Spleen (tissue), 11 donors: ENCODE measurements around the gene CRYGN. TPM values are rescaled to one million over a fixed set of nuclear protein-coding genes. Genes with fewer than 3 reads are reported as not detected.

Experiments
- DNase-seq: peaks from one replicate; pipeline ENCODE4 v3.0.0-alpha.2; 2020
- H3K27ac ChIP-seq, 8 donors: fragments of 200-600 bp; sonication (generic) in 7 of 8; 1 replicate in 4 of 8; 2 replicates in 4 of 8; pipeline versions ENCODE4 v1.5.0 to v1.8.0; 2016 to 2021; ENCODE audit warnings: inconsistent platforms in 4 of 8, mild to moderate bottlenecking in 4 of 8, moderate library complexity in 1 of 8
- H3K27me3 ChIP-seq, 7 donors: fragments of 200-600 bp; sonication (generic) in 6 of 7; replicated peaks in 1 of 7; 1 replicate in 4 of 7; 2 replicates in 3 of 7; pipeline versions ENCODE4 v1.5.0 to v1.8.0; 2016 to 2021; ENCODE audit warnings: inconsistent platforms in 3 of 7, mild to moderate bottlenecking in 1 of 7
- H3K36me3 ChIP-seq, 6 donors: fragments of 200-600 bp; sonication (generic) in 5 of 6; 1 replicate in 4 of 6; 2 replicates in 2 of 6; pipeline versions ENCODE4 v1.5.0 to v1.8.0; 2016 to 2021; ENCODE audit warnings: inconsistent platforms in 2 of 6
- H3K4me1 ChIP-seq, 6 donors: fragments of 200-600 bp; sonication (generic) in 5 of 6; 1 replicate in 3 of 6; 2 replicates in 3 of 6; pipeline versions ENCODE4 v1.5.0 to v1.8.0; 2016 to 2021; ENCODE audit warnings: inconsistent platforms in 3 of 6
- H3K4me3 ChIP-seq, 8 donors: fragments of 200-600 bp; sonication (generic) in 7 of 8; 1 replicate in 4 of 8; 2 replicates in 4 of 8; pipeline versions ENCODE4 v1.5.0 to v1.8.0; 2016 to 2021; ENCODE audit warnings: inconsistent platforms in 4 of 8, mild to moderate bottlenecking in 4 of 8, moderate library complexity in 2 of 8
- H3K9me3 ChIP-seq, 8 donors: fragments of 200-600 bp; sonication (generic) in 7 of 8; 1 replicate in 4 of 8; 2 replicates in 4 of 8; pipeline versions ENCODE4 v1.5.0 to v1.8.0; 2016 to 2021; ENCODE audit warnings: inconsistent platforms in 4 of 8
- POLR2A ChIP-seq, 3 donors: fragments of 450-650 bp; IDR thresholded peaks; one replicate each; pipeline ENCODE4 v1.5.1; 2017; ENCODE audit warnings: antibody characterized with exemption in 3 of 3, mild to moderate bottlenecking in 1 of 3
- POLR2AphosphoS5 ChIP-seq, 3 donors: sonication (generic); formaldehyde crosslinking; IDR thresholded peaks; one replicate each; pipeline ENCODE4 v1.5.1; 2017; ENCODE audit warnings: antibody characterized with exemption in 3 of 3
- WGBS, 5 donors: extraction: QIAGEN DNeasy Blood & Tissue Kit in 3 of 5; methylation state at CpG; one replicate each; pipeline versions ENCODE4 v1.1.5 to v1.1.7; 2013 to 2018; 5-methylcytosine and 5-hydroxymethylcytosine counted together
- intact Hi-C: fragments of 100-400 bp; cut with DNase I; formaldehyde crosslinking; loops from one replicate; pipeline ENCODE4 v1.15.0; 2023; ENCODE audit warnings: low total_unique reads
- polyA plus RNA-seq, 3 donors: library from polyadenylated mRNA; stranded (reverse); fragments of 200-250 nt; gene quantifications; one replicate each; pipeline ENCODE4 v1.2.1, GENCODE V29; 2013
- total RNA-seq, 7 donors: library from RNA; depleted of rRNA in 3 of 7; stranded (reverse); fragments of >200 nt in 3 of 7; fragmentation: NEBNext Ultra II Directional in 4 of 7; extraction: Animal tissue kit (Norgen Biotek cat#: 25700) in 4 of 7; gene quantifications; one replicate each; pipeline versions ENCODE4 v1.1.0 to v1.2.1, GENCODE V29; 2016 to 2021
- TF ChIP-seq, protein P1 (sequence below), 11 experiments: fragments of 200-600 bp in 7 of 11; fragments of 450-650 bp in 4 of 11; sonication (generic) in 4 of 11; IDR thresholded peaks in 8 of 11; conservative IDR thresholded peaks in 3 of 11; 1 replicate in 7 of 11; 2 replicates in 4 of 11; pipeline versions ENCODE4 v1.4.0 to v1.8.0; 2016 to 2021; ENCODE audit warnings: antibody characterized with exemption in 11 of 11, inconsistent platforms in 4 of 11, mild to moderate bottlenecking in 1 of 11
- donor health status: healthy with polysubstance abuse.
- donor health status: DM: no; HTN: no; CAD: no; lungs with moderate emphysema.
- donor health status: DM: no; HTN: no; CAD: no.
- donor health status: Bipolar disorder and iron deficiency.
- donor health status: healthy.
- donor health status: DM: no; HTN: no; CAD: no.
- donor health status: DM: yes; HTN: yes; CAD: no.

CRYGN gene
- total and polyA plus RNA-seq, 10 donors = 0.17 to 2.5 (median 0.32) TPM; not detected in 1

DNA sequence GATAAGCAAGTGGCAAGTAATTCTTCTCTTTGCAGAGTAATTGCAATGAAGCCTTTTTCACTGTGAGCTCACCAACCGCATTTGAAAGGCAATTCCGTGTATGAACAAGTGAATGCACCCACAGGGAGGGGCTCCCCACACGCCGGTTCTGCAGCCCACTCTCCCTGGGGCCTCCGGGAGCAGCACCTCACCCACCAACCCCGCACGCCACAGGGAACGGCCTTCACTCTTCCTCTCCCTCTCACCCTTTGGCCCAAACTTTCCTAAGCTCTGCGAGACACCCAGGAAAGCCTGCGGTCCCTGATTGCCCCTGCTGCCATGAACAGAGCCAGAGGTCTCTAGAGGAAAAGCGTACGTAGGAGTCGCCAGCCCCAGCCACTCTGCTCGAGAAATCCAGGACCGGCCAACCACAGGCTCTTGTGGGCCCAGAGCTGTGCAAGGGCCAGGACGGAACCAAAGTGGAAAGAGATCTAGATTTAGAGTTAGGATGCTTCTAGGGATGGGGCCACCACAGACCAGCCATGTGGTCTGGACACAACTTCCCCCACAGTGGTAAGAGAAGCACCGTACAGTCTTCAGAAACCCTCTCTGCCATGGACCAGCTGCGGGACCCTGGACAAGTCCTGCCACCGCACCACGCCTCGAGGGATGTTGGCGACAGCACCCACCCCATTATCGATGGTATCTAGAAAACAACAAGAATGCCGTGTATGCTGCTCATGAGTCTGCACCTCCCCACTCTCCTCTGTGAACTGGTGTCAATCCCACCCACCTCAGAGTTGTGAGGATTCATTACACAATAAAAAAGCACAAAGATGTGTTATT lies 33.7 kb downstream of the CRYGN start:
- Histone ChIP-seq H3K9me3 (no peaks in the 10 kb centered on the region), H3K27me3 (peaks cover 2 to 39% (median 25%) of the 10 kb centered on the region in 7 donors), H3K36me3 (no peaks in the 10 kb centered on the region), H3K27ac (peak overlapping the region in 6 of 8 donors; percentile 38 to 93 (median 92)), H3K4me3 (no peak overlapping the region), H3K4me1 (peaks cover 15 to 92% (median 64%) of the 10 kb centered on the region in 6 donors)
- 85 to 93% (median 90%) methylated on average over 24 of the region's 24 CpGs for WGBS, 5 donors
- TF ChIP-seq, protein P1, sequence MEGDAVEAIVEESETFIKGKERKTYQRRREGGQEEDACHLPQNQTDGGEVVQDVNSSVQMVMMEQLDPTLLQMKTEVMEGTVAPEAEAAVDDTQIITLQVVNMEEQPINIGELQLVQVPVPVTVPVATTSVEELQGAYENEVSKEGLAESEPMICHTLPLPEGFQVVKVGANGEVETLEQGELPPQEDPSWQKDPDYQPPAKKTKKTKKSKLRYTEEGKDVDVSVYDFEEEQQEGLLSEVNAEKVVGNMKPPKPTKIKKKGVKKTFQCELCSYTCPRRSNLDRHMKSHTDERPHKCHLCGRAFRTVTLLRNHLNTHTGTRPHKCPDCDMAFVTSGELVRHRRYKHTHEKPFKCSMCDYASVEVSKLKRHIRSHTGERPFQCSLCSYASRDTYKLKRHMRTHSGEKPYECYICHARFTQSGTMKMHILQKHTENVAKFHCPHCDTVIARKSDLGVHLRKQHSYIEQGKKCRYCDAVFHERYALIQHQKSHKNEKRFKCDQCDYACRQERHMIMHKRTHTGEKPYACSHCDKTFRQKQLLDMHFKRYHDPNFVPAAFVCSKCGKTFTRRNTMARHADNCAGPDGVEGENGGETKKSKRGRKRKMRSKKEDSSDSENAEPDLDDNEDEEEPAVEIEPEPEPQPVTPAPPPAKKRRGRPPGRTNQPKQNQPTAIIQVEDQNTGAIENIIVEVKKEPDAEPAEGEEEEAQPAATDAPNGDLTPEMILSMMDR (IDR thresholded peaks at IDR 0.05 in 8 of 11, conservative IDR thresholded peaks at IDR 0.05 in 3 of 11) = no peak
- TF ChIP-seq POLR2A (IDR thresholded peaks at IDR 0.05) (no peak), POLR2AphosphoS5 (IDR thresholded peaks at IDR 0.05) (peak in 1 of 3 donors; percentile 17)
- intact Hi-C loops = no loop called here
- peak; percentile 57 for DNase-seq

DNA sequence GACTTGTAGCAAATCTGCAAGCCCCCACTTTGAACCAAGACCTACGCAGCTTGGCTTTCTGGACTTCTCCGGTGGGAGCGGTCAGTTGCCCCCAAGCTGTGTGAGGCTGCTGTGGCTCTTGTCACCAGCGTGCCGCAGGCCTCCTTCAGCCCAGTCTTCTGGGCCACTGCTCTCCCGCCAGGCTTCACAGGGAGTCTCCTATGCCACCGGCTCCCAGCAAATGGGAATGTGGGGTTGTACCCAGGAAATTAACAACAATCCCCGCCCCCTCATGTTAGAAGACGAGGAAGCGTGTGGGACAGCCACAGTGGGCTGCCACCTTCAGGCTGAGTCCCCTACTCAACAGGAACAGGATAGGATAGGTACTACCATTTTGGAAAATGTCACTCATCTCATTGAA lies 34.4 kb downstream of the CRYGN start:
- no peak for TF ChIP-seq POLR2AphosphoS5 (IDR thresholded peaks at IDR 0.05)
- H3K4me3 ChIP-seq = no peak overlapping the region
- H3K9me3 ChIP-seq = no peaks in the 10 kb centered on the region
- no peak for DNase-seq
- intact Hi-C loops = no loop called here
- no peaks in the 10 kb centered on the region for H3K36me3 ChIP-seq
- peaks cover 2 to 32% (median 22%) of the 10 kb centered on the region in 7 donors for H3K27me3 ChIP-seq
- H3K4me1 ChIP-seq = peaks cover 20 to 92% (median 66%) of the 10 kb centered on the region in 6 donors
- H3K27ac ChIP-seq = peak overlapping the region in 5 of 8 donors; percentile 59 to 93 (median 92)
- 79 to 87% (median 86%) methylated on average over 9 to 10 of the region's 10 CpGs for WGBS, 5 donors

DNA sequence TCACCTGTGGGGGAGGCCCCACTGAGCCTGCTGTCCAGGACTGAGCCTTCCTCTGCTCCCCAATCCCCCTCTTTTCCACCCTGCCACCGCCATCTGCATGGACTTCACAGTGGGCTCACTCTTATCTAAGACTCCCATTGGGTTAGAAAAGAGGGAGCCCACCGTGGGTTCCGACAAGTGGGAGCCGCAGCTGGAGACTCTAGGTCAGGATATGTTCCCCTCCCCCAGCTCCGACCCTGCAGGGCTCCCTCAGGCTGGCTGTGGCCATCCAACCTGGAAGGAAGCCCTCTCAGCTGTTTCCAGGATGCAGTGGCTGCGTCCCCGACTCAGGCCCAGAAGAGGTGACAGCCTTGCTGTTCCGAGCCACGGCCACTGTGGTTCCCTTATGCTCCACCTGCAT lies 34.9 kb downstream of the CRYGN start:
- DNase-seq = peak; percentile 68
- WGBS, 5 donors = 67 to 85% (median 73%) methylated on average over 9 of the region's 9 CpGs
- intact Hi-C loops = no loop called here
- Histone ChIP-seq H3K27ac (peak overlapping the region; percentile 13 to 93 (median 75)), H3K9me3 (no peaks in the 10 kb centered on the region), H3K27me3 (peaks cover 2 to 27% (median 16%) of the 10 kb centered on the region in 7 donors), H3K36me3 (no peaks in the 10 kb centered on the region), H3K4me3 (no peak overlapping the region), H3K4me1 (peaks cover 21 to 92% (median 66%) of the 10 kb centered on the region in 6 donors)
- TF ChIP-seq POLR2AphosphoS5 (IDR thresholded peaks at IDR 0.05) = peak in 1 of 3 donors; percentile 42
- no peak for TF ChIP-seq POLR2A (IDR thresholded peaks at IDR 0.05)

DNA sequence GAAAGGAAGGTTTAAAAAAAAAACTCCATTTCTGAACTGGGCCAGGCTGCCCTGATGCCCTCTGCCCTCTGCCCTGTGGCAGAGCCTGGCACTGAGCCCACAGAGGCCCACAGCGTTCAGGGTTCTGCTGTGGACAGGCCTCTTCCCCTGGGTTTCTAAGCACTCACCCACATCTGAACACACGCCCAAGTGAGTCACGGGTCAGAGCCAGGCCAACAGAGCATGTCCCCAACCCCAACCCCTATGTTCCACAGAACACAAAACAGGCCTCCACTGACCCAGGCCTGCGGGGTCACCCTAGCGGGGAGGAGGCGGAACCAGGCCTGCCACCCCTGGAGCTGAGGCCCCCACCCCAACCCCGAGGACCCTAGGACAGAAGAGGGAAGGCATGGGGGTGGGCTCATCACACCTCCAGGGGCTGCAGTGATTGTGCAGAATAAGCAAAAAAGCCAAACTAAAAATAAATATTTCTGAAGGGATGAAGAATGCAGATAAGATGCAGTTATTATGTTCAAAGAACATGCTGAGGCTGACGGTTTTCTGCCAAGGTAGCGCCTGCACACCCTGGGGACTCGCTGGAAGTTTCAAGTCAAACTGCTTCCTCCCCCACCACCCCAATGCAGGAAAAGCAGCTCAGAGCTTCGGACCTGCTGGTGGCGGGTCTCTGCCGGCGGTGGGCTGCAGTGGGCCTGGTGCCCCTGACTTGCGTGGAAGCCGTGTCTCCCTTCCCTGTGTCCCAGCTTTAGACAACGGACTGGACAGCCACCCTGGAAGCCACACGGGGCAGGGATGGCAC lies 35.5 kb downstream of the CRYGN start:
- H3K27me3 ChIP-seq = peaks cover 0 to 20% (median 10%) of the 10 kb centered on the region in 7 donors
- TF ChIP-seq POLR2AphosphoS5 (IDR thresholded peaks at IDR 0.05) (peak; percentile 47 to 72 (median 50)), POLR2A (IDR thresholded peaks at IDR 0.05) (no peak)
- H3K27ac ChIP-seq = peak overlapping the region; percentile 13 to 93 (median 75)
- WGBS, 5 donors = 51 to 69% (median 63%) methylated on average over 17 to 18 of the region's 18 CpGs
- H3K4me1 ChIP-seq = peaks cover 21 to 92% (median 63%) of the 10 kb centered on the region in 6 donors
- H3K36me3 ChIP-seq = no peaks in the 10 kb centered on the region
- H3K9me3 ChIP-seq = no peaks in the 10 kb centered on the region
- intact Hi-C loops = no loop called here
- H3K4me3 ChIP-seq = no peak overlapping the region
- DNase-seq = peak; percentile 72

DNA sequence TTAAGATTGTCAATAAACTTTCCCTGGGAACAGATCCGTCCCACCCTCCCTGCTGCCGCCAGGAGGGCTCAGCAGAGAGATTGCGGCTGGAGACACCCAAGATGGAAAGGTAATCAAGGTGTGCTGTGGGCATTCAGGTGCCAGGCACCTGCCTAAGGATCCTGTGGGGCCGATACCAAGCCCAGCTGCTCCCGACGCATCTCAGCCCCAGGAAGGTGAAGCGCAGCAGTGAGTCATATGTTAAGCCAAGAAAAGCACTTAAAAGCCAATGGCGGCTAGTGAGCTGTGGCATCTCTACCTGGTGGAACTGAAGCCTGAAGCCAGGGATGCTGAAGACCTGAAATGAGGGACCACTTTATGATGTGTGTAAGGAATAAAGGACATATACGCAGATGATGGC lies 36.2 kb downstream of the CRYGN start:
- peak; percentile 45 for DNase-seq
- Histone ChIP-seq H3K27me3 (peaks cover 0 to 14% (median 3%) of the 10 kb centered on the region in 7 donors), H3K4me3 (no peak overlapping the region), H3K4me1 (peaks cover 18 to 92% (median 62%) of the 10 kb centered on the region in 6 donors), H3K9me3 (no peaks in the 10 kb centered on the region), H3K27ac (peak overlapping the region; percentile 13 to 93 (median 75)), H3K36me3 (no peaks in the 10 kb centered on the region)
- TF ChIP-seq POLR2AphosphoS5 (IDR thresholded peaks at IDR 0.05) (no peak), POLR2A (IDR thresholded peaks at IDR 0.05) (no peak)
- TF ChIP-seq, protein P1 (IDR thresholded peaks at IDR 0.05 in 8 of 11, conservative IDR thresholded peaks at IDR 0.05 in 3 of 11) = no peak
- intact Hi-C loops = no loop called here
- WGBS, 5 donors = 84 to 93% (median 89%) methylated on average over 9 of the region's 9 CpGs
